MM.1S (cell line): ENCODE measurements around the gene PKMYT1.
A peak's percentile ranks its signal among the peaks of the same experiment; 100 is the strongest.

Source experiments
- DNase-seq: peaks from one replicate; pipeline ENCODE4 v3.0.0-alpha.2; 2015
- H2AFZ ChIP-seq: fragments of 300-600 bp; sonication (generic); 2 replicates; pipeline ENCODE4 v1.6.0; 2016; ENCODE audit warnings: antibody characterized with exemption, low read length
- H3F3A ChIP-seq: fragments of 300-600 bp; sonication (generic); 2 replicates; pipeline ENCODE4 v1.6.1; 2016; ENCODE audit warnings: mild to moderate bottlenecking, antibody characterized with exemption, low read length, moderate library complexity, mixed read lengths; ENCODE audit not compliant: insufficient read depth
- H3K27ac ChIP-seq: fragments of 300-600 bp; sonication (generic); 2 replicates; pipeline ENCODE4 v1.5.1; 2016; ENCODE audit warnings: mild to moderate bottlenecking, low read length
- H3K27me3 ChIP-seq: fragments of 300-600 bp; sonication (generic); replicated peaks from 2 replicates; pipeline ENCODE4 v1.6.0; 2016; ENCODE audit warnings: low read length; ENCODE audit not compliant: insufficient read depth
- H3K36me3 ChIP-seq: fragments of 300-600 bp; sonication (generic); replicated peaks from 2 replicates; pipeline ENCODE4 v1.6.1; 2016; ENCODE audit warnings: mild to moderate bottlenecking, low read length, mixed read lengths; ENCODE audit not compliant: insufficient read depth
- H3K4me1 ChIP-seq: fragments of 300-600 bp; sonication (generic); 2 replicates; pipeline ENCODE4 v1.6.1; 2016; ENCODE audit warnings: low read length, mixed read lengths
- H3K4me2 ChIP-seq: fragments of 300-600 bp; sonication (generic); 2 replicates; pipeline ENCODE4 v1.6.0; 2016; ENCODE audit warnings: low read depth, low read length
- H3K4me3 ChIP-seq: fragments of 300-600 bp; sonication (generic); 2 replicates; pipeline ENCODE4 v1.5.1; 2016; ENCODE audit warnings: low read length, mixed read lengths
- H3K79me2 ChIP-seq: fragments of 300-600 bp; sonication (generic); 2 replicates; pipeline ENCODE4 v1.6.1; 2016; ENCODE audit warnings: mixed run types, low read length, mixed read lengths
- H3K9ac ChIP-seq: fragments of 300-600 bp; sonication (generic); 2 replicates; pipeline ENCODE4 v1.6.1; 2016; ENCODE audit warnings: low read length, mixed read lengths
- H3K9me2 ChIP-seq: fragments of 300-600 bp; sonication (generic); replicated peaks from 2 replicates; pipeline ENCODE4 v1.6.1; 2016; ENCODE audit warnings: mild to moderate bottlenecking, low read length, mixed read lengths; ENCODE audit not compliant: insufficient read depth
- H3K9me3 ChIP-seq: fragments of 300-600 bp; sonication (generic); replicated peaks from 2 replicates; pipeline ENCODE4 v1.6.1; 2016; ENCODE audit warnings: mild to moderate bottlenecking, low read length, mixed read lengths; ENCODE audit not compliant: insufficient read depth
- H4K20me1 ChIP-seq: fragments of 300-600 bp; sonication (generic); 2 replicates; pipeline ENCODE4 v1.6.1; 2016; ENCODE audit warnings: mild to moderate bottlenecking, low read length, moderate library complexity, mixed read lengths; ENCODE audit not compliant: insufficient read depth
- EZH2 ChIP-seq: fragments of 300-600 bp; sonication (generic); optimal IDR thresholded peaks from 2 replicates; pipeline ENCODE3; 2017; ENCODE audit warnings: low read depth, mild to moderate bottlenecking, antibody characterized with exemption, low read length, mixed read lengths
- EZH2phosphoT487 ChIP-seq: fragments of 300-600 bp; sonication (generic); IDR thresholded peaks from 2 replicates; pipeline ENCODE4 v1.6.1; 2018; ENCODE audit warnings: antibody characterized with exemption, low read length
- TF ChIP-seq, protein P1 (sequence below): fragments of 300-600 bp; sonication (generic); IDR thresholded peaks from 2 replicates; pipeline ENCODE4 v1.5.1; 2016; ENCODE audit warnings: antibody characterized with exemption, low read length, mixed read lengths

Gene PKMYT1

DNA sequence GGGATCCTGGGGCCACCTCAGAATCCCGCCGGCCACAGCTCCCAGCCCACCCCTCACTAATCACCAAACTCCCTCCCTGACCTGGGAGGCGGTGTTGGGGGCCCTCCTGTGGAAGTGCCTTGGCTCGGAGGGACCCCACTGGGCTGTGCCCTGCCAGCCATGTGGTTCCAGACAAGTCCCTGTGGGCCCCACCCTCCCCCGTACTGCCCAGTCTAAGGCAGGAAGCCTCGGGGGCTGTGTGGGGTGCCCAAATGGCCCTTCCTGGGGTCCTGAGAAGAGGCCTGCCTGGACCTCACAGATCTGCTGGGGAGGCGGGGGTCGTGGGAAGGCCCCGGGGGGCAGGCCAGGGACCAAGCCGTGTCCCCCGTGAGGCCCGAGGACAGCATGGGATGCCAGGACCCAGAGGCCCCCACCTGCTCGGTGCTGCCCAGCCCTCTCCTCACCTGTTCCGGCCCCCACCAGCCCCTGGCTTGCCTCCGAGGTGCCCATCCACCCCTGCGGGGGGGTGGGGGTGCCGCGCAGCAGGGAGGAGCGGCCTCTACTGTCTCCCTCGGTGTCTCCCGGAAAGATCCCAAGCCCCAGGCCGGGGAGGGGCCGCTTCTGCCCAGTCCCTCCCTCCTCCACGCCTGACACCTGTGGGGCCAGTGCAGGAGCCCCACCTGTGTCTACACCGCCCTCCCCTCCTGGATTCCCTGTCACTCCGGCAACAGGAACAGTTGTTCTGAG, 25.4 kb downstream of the PKMYT1 start:
- H3K9ac ChIP-seq = no peak overlapping the region
- no peak overlapping the region for H3K27ac ChIP-seq
- no peaks in the 10 kb centered on the region for H3K9me2 ChIP-seq
- H3K9me3 ChIP-seq = no peaks in the 10 kb centered on the region
- DNase-seq = no peak
- H4K20me1 ChIP-seq = no peaks in the 10 kb centered on the region
- no peak overlapping the region for H3K4me3 ChIP-seq
- peaks cover 11% of the 10 kb centered on the region for H3F3A ChIP-seq
- H3K4me2 ChIP-seq = no peak overlapping the region
- TF ChIP-seq, protein P1, sequence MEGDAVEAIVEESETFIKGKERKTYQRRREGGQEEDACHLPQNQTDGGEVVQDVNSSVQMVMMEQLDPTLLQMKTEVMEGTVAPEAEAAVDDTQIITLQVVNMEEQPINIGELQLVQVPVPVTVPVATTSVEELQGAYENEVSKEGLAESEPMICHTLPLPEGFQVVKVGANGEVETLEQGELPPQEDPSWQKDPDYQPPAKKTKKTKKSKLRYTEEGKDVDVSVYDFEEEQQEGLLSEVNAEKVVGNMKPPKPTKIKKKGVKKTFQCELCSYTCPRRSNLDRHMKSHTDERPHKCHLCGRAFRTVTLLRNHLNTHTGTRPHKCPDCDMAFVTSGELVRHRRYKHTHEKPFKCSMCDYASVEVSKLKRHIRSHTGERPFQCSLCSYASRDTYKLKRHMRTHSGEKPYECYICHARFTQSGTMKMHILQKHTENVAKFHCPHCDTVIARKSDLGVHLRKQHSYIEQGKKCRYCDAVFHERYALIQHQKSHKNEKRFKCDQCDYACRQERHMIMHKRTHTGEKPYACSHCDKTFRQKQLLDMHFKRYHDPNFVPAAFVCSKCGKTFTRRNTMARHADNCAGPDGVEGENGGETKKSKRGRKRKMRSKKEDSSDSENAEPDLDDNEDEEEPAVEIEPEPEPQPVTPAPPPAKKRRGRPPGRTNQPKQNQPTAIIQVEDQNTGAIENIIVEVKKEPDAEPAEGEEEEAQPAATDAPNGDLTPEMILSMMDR = no peak
- TF ChIP-seq EZH2 = no peak
- TF ChIP-seq EZH2phosphoT487 = no peak
- H3K36me3 ChIP-seq = no peaks in the 10 kb centered on the region
- peaks cover 28% of the 10 kb centered on the region for H3K4me1 ChIP-seq
- H3K27me3 ChIP-seq = peaks cover 7% of the 10 kb centered on the region
- H3K79me2 ChIP-seq = no peaks in the 10 kb centered on the region
- 0 out of 2 replicates have a peak overlapping the region, but pooled peaks have one; percentile 12 for H2AFZ ChIP-seq

DNA sequence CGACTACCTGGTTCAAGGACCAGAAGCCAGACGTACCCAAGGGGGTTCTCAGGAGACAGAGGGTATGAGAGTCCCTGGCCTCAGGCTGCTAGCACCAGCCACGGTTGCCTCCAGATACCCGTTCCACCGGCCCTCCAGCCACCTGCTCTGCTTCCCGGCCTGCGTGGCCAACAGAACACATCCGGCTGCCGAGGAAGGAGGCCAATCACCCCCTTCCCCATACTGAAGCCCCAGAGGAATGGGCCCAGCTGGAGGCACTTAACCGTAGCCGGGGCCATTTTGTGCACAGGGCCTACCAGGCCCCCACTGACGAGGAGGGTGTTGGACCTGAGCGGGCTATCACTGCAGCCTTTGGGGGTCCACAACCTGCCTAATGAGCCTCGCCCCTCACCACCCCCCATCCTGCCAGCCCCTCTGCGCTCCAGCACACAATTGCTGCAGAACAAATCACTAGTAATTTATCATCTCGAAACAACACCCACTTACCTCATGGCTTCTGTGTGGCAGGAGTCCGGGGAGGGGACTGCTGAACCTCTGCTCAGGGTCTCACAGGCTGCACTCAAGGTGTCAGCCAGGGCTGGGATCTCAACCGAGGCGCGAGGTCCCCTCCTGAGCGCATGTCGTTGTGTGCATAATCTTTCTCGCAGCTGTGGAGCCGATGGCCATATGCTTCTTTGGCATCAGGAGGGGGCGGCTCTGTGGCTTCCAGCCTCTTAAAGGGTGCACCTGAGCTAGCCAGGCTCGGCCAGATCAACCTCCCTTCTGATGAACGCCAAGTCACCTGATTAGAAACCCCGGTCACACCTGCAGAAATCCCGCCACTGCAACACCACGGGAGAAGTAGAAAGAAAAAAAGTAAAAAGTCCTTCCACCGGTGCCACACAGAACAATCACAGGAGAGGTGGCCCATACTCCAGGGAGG, 26.3 kb downstream of the PKMYT1 start:
- peak; percentile 41 for DNase-seq
- H3K27me3 ChIP-seq = peaks cover 2% of the 10 kb centered on the region
- H3K4me2 ChIP-seq = peak overlapping the region; percentile 42; the same call in 1 of the 2 replicates
- no peaks in the 10 kb centered on the region for H3K79me2 ChIP-seq
- no peaks in the 10 kb centered on the region for H4K20me1 ChIP-seq
- H2AFZ ChIP-seq = 0 out of 2 replicates have a peak overlapping the region, but pooled peaks have one; percentile 12
- no peak overlapping the region for H3K4me3 ChIP-seq
- H3K4me1 ChIP-seq = peaks cover 22% of the 10 kb centered on the region
- H3K36me3 ChIP-seq = no peaks in the 10 kb centered on the region
- H3F3A ChIP-seq = peaks cover 11% of the 10 kb centered on the region
- H3K27ac ChIP-seq = no peak overlapping the region
- TF ChIP-seq EZH2phosphoT487 (no peak), EZH2 (no peak)
- no peaks in the 10 kb centered on the region for H3K9me2 ChIP-seq
- H3K9ac ChIP-seq = no peak overlapping the region
- no peaks in the 10 kb centered on the region for H3K9me3 ChIP-seq

DNA sequence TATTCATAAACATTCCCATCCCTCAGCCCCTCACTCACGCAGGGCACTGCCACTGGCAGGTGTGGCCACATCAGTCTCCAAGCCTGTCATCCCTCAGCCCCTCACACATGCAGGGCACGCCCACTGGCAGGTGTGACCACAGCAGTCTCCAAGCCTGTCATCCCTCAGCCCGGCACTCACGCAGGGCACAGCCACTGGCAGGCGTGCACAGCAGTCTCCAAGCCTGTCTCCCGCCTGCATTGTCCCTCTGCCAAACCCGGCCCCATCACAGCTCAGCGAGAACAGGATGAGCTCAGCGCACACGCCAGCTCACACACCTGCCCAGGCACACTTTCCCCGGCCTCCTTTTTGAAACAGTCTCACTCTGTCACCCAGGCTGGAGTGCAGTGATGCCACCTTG, 27.6 kb downstream of the PKMYT1 start:
- Histone ChIP-seq H3K4me2 (peak overlapping the region; percentile 27; the same call in 1 of the 2 replicates), H3K27me3 (no peaks in the 10 kb centered on the region; the same call in 1 of the 2 replicates), H3K4me3 (no peak overlapping the region), H3K79me2 (no peaks in the 10 kb centered on the region), H3K9ac (no peak overlapping the region), H3K27ac (no peak overlapping the region), H3K9me2 (no peaks in the 10 kb centered on the region), H2AFZ (no peak overlapping the region), H3K4me1 (peaks cover 22% of the 10 kb centered on the region), H3K9me3 (no peaks in the 10 kb centered on the region), H3F3A (peaks cover 11% of the 10 kb centered on the region; the same call in 1 of the 2 replicates), H3K36me3 (no peaks in the 10 kb centered on the region), H4K20me1 (no peaks in the 10 kb centered on the region)
- peak; percentile 55 for DNase-seq
- TF ChIP-seq EZH2 (no peak), EZH2phosphoT487 (no peak)
- TF ChIP-seq, protein P1 = no peak
